Measurements from ENCODE around the gene AKT1. TPM values are rescaled to one million over a fixed set of nuclear protein-coding genes. Genes with fewer than 3 reads are reported as not detected.
"Not testable (repeated sequence)": the region's sequence is repeated elsewhere in the genome, so short reads cannot be mapped to it uniquely, and the experiment has no call there.

The AKT1 gene
- total and polyA plus RNA-seq, 7 donors = 86.2 to 180 (median 116) TPM

- intact Hi-C loops (cut with DNase I) = no loop called here
- peak; percentile 59 for DNase-seq
- Histone ChIP-seq H3K27me3 (peaks cover 14 to 53% (median 34%) of the 10 kb centered on the region in 3 donors), H3K27ac (no peak overlapping the region), H3K9me3 (no peaks in the 10 kb centered on the region), H3K4me1 (peaks cover 0 to 19% (median 18%) of the 10 kb centered on the region in 4 donors), H3K4me3 (peak overlapping the region in 2 of 4 donors; percentile 44 to 46), H3K36me3 (no peaks in the 10 kb centered on the region)
- no peak for TF ChIP-seq EP300 (IDR thresholded peaks at IDR 0.05)
- no peak for TF ChIP-seq POLR2AphosphoS5 (IDR thresholded peaks at IDR 0.05)
- no peak for TF ChIP-seq POLR2A (IDR thresholded peaks at IDR 0.05)
- no peak for TF ChIP-seq CTCF (IDR thresholded peaks at IDR 0.05)
- WGBS, 2 donors = 41 to 52% methylated on average over 13 of the region's 13 CpGs
Measured at GRCh38 chr14:104843006-104843405, 47.5 kb upstream of the AKT1 start.

GRCh38 chr14:104841730-104842129 is 46.2 kb upstream of the AKT1 start:
- TF ChIP-seq EP300 (IDR thresholded peaks at IDR 0.05) = no peak
- TF ChIP-seq POLR2AphosphoS5 (IDR thresholded peaks at IDR 0.05) = no peak
- no peak for TF ChIP-seq POLR2A (IDR thresholded peaks at IDR 0.05)
- no peak for TF ChIP-seq CTCF (IDR thresholded peaks at IDR 0.05)
- Histone ChIP-seq H3K4me1 (peaks cover 0 to 19% (median 18%) of the 10 kb centered on the region in 4 donors), H3K4me3 (no peak overlapping the region), H3K27me3 (peaks cover 14 to 40% (median 25%) of the 10 kb centered on the region in 3 donors), H3K9me3 (no peaks in the 10 kb centered on the region), H3K36me3 (no peaks in the 10 kb centered on the region), H3K27ac (no peak overlapping the region)
- no peak for DNase-seq
- intact Hi-C loops (cut with DNase I) = no loop called here
- 75 to 88% methylated on average over 1 of the region's 1 CpG for WGBS, 2 donors

GRCh38 chr14:104836171-104836935 is 40.8 kb upstream of the AKT1 start:
- 94 to 95% methylated on average over 40 to 41 of the region's 41 CpGs for WGBS, 2 donors
- H3K27ac ChIP-seq; H3K9me3 ChIP-seq; H3K4me3 ChIP-seq; H3K4me1 ChIP-seq; intact Hi-C loops (cut with DNase I); H3K27me3 ChIP-seq; H3K36me3 ChIP-seq: not testable (repeated sequence)
- DNase-seq = peak; percentile 29

GRCh38 chr14:104830781-104831180 is 35.2 kb upstream of the AKT1 start:
- H3K9me3 ChIP-seq = no peaks in the 10 kb centered on the region
- no peak for TF ChIP-seq CTCF (IDR thresholded peaks at IDR 0.05)
- TF ChIP-seq POLR2A (IDR thresholded peaks at IDR 0.05) = no peak
- no peak for TF ChIP-seq POLR2AphosphoS5 (IDR thresholded peaks at IDR 0.05)
- no peak overlapping the region for H3K27ac ChIP-seq
- DNase-seq = peak; percentile 47
- H3K27me3 ChIP-seq = peaks cover 0 to 3% (median 0%) of the 10 kb centered on the region in 3 donors
- H3K36me3 ChIP-seq = no peaks in the 10 kb centered on the region
- intact Hi-C loops (cut with DNase I) = no loop called here
- 77 to 78% methylated on average over 9 of the region's 9 CpGs for WGBS, 2 donors
- H3K4me3 ChIP-seq = no peak overlapping the region
- peaks cover 0 to 21% (median 19%) of the 10 kb centered on the region in 4 donors for H3K4me1 ChIP-seq

- H3K9me3 ChIP-seq = no peaks in the 10 kb centered on the region
- peaks cover 0 to 24% (median 23%) of the 10 kb centered on the region in 4 donors for H3K4me1 ChIP-seq
- H3K27ac ChIP-seq = peak overlapping the region in 2 of 4 donors; percentile 27 to 41
- 3 to 7% methylated on average over 39 of the region's 39 CpGs for WGBS, 2 donors
- DNase-seq = peak; percentile 74
- no peaks in the 10 kb centered on the region for H3K36me3 ChIP-seq
- H3K4me3 ChIP-seq = peak overlapping the region; percentile 29 to 69 (median 55)
- peaks cover 0 to 8% (median 0%) of the 10 kb centered on the region in 3 donors for H3K27me3 ChIP-seq
- intact Hi-C loops (cut with DNase I) = loop anchor here (2.0 to 5.0 kb wide), 2 partner anchors 37 to 75 kb away; partner anchors contain the start of genes CEP170B and SIVA1
- TF ChIP-seq EP300 (IDR thresholded peaks at IDR 0.05) (no peak), CTCF (IDR thresholded peaks at IDR 0.05) (peak in 3 of 4 experiments; percentile 32 to 53 (median 43))
Measured at GRCh38 chr14:104827177-104828055, 31.9 kb upstream of the AKT1 start.
